ENCODE results near the gene GAS7.

GAS7 gene

GRCh38 chr17:10233161-10233560 lies 34.8 kb upstream of the GAS7 start:
- DNase-seq (ENCODE audit: low read depth): no peak
- TF ChIP-seq CTCF (IDR thresholded peaks at IDR 0.05; ENCODE audit: control insufficient read depth, insufficient read depth, low read depth, low read length, missing control alignments): no peak
- no peak overlapping the region for H3K4me3 ChIP-seq (ENCODE audit: control insufficient read depth, low read depth, low read length)

- H3K4me3 ChIP-seq (ENCODE audit: control insufficient read depth, low read depth, low read length): no peak overlapping the region
- DNase-seq (ENCODE audit: low read depth): no peak
- no peak for TF ChIP-seq CTCF (IDR thresholded peaks at IDR 0.05; ENCODE audit: control insufficient read depth, insufficient read depth, low read depth, low read length, missing control alignments)
These were observed 30.8 kb upstream of the GAS7 start for GRCh38 chr17:10229181-10229580.

GRCh38 chr17:10226930-10227695 lies 28.7 kb upstream of the GAS7 start:
- TF ChIP-seq CTCF (IDR thresholded peaks at IDR 0.05; ENCODE audit: control insufficient read depth, insufficient read depth, low read depth, low read length, missing control alignments): peak; percentile 84
- H3K4me3 ChIP-seq (ENCODE audit: control insufficient read depth, low read depth, low read length): no peak overlapping the region
- no peak for DNase-seq (ENCODE audit: low read depth)

DNA sequence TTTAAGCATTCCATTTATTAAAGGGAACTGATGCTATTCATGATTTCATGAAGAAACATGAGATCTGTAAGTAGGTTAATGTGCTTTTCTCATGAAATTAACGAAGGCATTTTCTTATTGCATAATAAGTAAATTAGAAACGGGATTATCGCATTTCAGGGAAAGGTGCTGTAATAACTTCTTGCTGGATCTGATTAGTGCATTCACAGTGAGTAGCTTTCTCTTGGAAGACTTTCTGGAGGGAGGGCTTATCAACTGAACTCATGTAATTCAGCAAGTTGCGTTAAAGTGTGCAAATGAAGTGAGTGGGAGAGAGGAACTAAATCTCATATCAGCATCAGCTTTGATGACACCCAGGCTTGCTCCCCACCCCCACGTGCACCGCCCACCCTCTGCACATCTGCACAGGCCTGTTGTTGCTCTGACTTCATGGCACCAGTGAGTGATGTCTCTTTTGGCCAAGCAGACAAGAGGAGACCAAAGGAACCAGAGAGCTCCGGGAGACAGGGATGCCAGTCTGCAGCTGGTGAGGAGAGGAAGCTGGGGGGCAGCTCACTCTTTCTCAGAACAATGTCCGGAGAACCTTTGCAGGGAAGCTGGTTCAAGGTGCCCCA lies 26.3 kb upstream of the GAS7 start:
- H3K4me3 ChIP-seq (ENCODE audit: control insufficient read depth, low read depth, low read length): no peak overlapping the region
- no peak for TF ChIP-seq CTCF (IDR thresholded peaks at IDR 0.05; ENCODE audit: control insufficient read depth, insufficient read depth, low read depth, low read length, missing control alignments)
- DNase-seq (ENCODE audit: low read depth): no peak

GRCh38 chr17:10219193-10219592 lies 20.8 kb upstream of the GAS7 start:
- no peak overlapping the region for H3K4me3 ChIP-seq (ENCODE audit: control insufficient read depth, low read depth, low read length)
- DNase-seq (ENCODE audit: low read depth): no peak
- no peak for TF ChIP-seq CTCF (IDR thresholded peaks at IDR 0.05; ENCODE audit: control insufficient read depth, insufficient read depth, low read depth, low read length, missing control alignments)

DNA sequence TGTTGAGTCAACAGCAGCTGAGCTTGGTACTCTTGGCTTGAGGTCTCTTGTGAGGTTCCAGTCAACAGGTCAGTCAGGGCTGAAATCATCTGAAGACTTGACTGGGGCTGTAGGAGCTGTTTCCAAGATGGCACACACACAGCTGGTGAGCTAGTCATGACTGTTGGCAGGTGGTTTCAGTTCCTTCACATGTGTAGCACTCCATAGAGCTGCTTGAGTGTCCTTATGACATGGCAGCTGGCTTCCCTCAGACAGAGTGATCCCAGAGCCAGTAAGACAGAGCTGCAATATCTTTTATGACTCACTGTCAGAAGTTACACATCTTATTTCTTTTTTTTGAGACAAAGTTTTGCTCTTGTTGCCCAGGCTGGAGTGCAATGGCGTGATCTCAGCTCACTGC lies 19.5 kb upstream of the GAS7 start:
- no peak for DNase-seq (ENCODE audit: low read depth)
- no peak for TF ChIP-seq CTCF (IDR thresholded peaks at IDR 0.05; ENCODE audit: control insufficient read depth, insufficient read depth, low read depth, low read length, missing control alignments)
- no peak overlapping the region for H3K4me3 ChIP-seq (ENCODE audit: control insufficient read depth, low read depth, low read length)

Data from AG09309 (cell line).